CD4-positive, alpha-beta T cell treated with Interleukin-2 at 100 ng/mL for 4 hours (primary cell): ENCODE measurements around the gene ANTKMT.
"Not testable (repeated sequence)": the region's sequence is repeated elsewhere in the genome, so short reads cannot be mapped to it uniquely, and the experiment has no call there.

Experiments
- DNase-seq: peaks from one replicate; pipeline ENCODE4 v3.0.0-alpha.2; 2020; ENCODE audit warnings: low spot score

The ANTKMT gene

GRCh38 chr16:728131-728889 lies 7.4 kb downstream of the ANTKMT start:
- peak; percentile 57 for DNase-seq

GRCh38 chr16:728890-729744 lies 8.2 kb downstream of the ANTKMT start:
- no peak for DNase-seq

GRCh38 chr16:729768-730665 lies 9.1 kb downstream of the ANTKMT start:
- DNase-seq, result no peak

GRCh38 chr16:730666-731509 lies 9.9 kb downstream of the ANTKMT start:
- no peak for DNase-seq

- DNase-seq, result no peak
Observed at GRCh38 chr16:732332-732731, 11.4 kb downstream of the ANTKMT start.

GRCh38 chr16:732936-733335 lies 12.0 kb downstream of the ANTKMT start:
- DNase-seq, result no peak

GRCh38 chr16:733382-734207 lies 12.6 kb downstream of the ANTKMT start:
- no peak for DNase-seq

- DNase-seq, result no peak
Observed at GRCh38 chr16:734208-734980, 13.4 kb downstream of the ANTKMT start.

GRCh38 chr16:734981-735881 lies 14.3 kb downstream of the ANTKMT start:
- DNase-seq, result no peak

GRCh38 chr16:735982-736453 lies 15.1 kb downstream of the ANTKMT start:
- no peak for DNase-seq

GRCh38 chr16:736936-737481 lies 16.1 kb downstream of the ANTKMT start:
- no peak for DNase-seq

GRCh38 chr16:739560-740458 lies 18.9 kb downstream of the ANTKMT start:
- no peak for DNase-seq

- DNase-seq, result no peak
Observed at GRCh38 chr16:740459-740763, 19.5 kb downstream of the ANTKMT start.

- DNase-seq, result peak; percentile 92
Observed at GRCh38 chr16:740764-741505, 20.0 kb downstream of the ANTKMT start, which contains the start of gene CIAO3. CIAO3 (minus strand) TSS chr16:740997; CDS start chr16:740985, 12 bp downstream.

- no peak for DNase-seq
Observed at GRCh38 chr16:741986-742629, 21.2 kb downstream of the ANTKMT start.

- not testable (repeated sequence) for DNase-seq
Observed at GRCh38 chr16:742894-743293, 21.9 kb downstream of the ANTKMT start.
